ENCODE results near the gene RNF126.

RNF126 gene

DNA sequence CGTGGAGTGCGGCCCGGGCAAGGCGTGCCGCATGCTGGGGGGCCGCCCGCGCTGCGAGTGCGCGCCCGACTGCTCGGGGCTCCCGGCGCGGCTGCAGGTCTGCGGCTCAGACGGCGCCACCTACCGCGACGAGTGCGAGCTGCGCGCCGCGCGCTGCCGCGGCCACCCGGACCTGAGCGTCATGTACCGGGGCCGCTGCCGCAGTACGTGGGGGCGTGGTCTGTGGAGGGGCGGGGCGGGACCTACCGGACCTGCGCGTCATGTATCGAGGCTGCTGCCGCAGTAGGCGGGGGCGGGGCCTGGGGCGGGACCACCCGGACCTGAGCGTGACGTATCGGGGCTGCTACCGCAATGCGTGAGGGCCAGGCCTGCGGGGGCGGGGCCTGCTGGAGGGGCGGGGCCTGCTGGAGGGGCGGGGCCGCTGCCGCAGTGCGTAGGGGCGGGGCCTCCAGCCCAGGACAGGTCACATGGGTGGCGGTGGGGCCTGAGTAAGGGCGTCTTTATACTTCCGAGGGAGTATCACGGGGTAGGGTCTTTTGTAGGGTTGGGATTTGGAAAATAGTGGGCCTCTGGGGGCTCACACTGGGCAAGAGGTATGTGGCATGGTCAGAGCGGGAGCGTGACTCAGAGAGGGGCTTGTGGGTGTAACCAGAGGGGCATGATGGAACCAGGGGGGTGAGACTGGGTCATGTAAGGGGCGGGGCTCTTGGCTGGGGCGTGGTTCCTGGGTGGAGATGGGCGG lies 17.4 kb upstream of the RNF126 start:
- TF ChIP-seq, protein P1, sequence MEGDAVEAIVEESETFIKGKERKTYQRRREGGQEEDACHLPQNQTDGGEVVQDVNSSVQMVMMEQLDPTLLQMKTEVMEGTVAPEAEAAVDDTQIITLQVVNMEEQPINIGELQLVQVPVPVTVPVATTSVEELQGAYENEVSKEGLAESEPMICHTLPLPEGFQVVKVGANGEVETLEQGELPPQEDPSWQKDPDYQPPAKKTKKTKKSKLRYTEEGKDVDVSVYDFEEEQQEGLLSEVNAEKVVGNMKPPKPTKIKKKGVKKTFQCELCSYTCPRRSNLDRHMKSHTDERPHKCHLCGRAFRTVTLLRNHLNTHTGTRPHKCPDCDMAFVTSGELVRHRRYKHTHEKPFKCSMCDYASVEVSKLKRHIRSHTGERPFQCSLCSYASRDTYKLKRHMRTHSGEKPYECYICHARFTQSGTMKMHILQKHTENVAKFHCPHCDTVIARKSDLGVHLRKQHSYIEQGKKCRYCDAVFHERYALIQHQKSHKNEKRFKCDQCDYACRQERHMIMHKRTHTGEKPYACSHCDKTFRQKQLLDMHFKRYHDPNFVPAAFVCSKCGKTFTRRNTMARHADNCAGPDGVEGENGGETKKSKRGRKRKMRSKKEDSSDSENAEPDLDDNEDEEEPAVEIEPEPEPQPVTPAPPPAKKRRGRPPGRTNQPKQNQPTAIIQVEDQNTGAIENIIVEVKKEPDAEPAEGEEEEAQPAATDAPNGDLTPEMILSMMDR (IDR thresholded peaks at IDR 0.05; ENCODE audit: low read depth, low read length) = peak; percentile 28; the same call in 1 of the 2 replicates
- peak; percentile 100 for DNase-seq
- no peaks in the 10 kb centered on the region for H3K4me1 ChIP-seq

DNA sequence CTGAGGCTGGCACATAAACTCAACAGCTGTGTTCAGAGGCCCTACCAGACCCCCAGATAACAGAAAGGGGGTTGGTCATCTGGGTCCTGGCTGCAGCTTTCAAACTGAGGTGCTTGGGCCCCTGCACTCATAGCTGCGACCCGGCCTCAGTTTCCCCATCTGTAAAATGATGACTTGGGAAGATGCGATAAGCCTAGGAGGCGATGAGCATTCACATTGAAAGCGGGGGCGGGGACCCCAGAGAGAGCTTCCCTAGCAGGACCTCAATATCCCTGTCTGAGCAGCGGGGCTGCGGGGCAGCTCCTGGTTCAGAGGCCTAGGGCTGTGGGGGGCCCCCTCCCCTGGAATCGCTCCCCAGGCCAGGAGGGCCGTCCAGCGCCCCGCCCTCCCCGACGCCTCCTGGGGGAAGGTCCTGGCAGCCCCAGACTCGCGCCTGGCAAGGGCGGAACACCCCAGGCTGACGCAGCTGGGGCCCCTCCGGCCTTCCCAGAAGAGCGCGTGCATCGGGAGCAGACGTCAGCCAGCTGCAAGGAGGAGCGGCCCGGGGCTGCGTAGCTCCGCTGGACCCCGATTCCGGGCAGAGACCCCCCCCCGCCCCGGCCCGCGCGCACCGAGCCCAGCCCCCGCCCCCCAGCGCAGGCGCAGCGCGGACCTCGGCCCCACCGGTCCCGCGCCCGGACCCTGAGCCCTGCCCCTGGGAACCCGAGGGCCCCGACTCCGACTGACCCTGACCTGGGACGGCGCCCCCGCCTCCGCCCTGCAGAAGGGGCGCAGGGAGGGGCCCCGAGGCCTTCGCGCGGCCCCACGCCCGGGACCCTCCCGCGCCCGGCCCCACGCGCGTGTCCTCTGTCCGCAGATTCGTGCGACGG lies 16.6 kb upstream of the RNF126 start:
- no peaks in the 10 kb centered on the region for H3K36me3 ChIP-seq
- H3K4me3 ChIP-seq (ENCODE audit: low read depth, low read length) = peak overlapping the region; percentile 49
- no peaks in the 10 kb centered on the region; the same call in 1 of the 2 replicates for H3K9me3 ChIP-seq
- DNase-seq = peak; percentile 53
- TF ChIP-seq, protein P1 (IDR thresholded peaks at IDR 0.05; ENCODE audit: low read depth, low read length) = no peak
- peaks cover 25% of the 10 kb centered on the region for H3K27me3 ChIP-seq
- no peaks in the 10 kb centered on the region for H3K4me1 ChIP-seq

More for the DNA sequence above, 17.4 kb upstream of the RNF126 start:
- H3K4me3 ChIP-seq (ENCODE audit: low read depth, low read length) = peak overlapping the region; percentile 69
- H3K27me3 ChIP-seq = peaks cover 19% of the 10 kb centered on the region
- H3K36me3 ChIP-seq = no peaks in the 10 kb centered on the region
- H3K9me3 ChIP-seq = no peaks in the 10 kb centered on the region; the same call in 1 of the 2 replicates

DNA sequence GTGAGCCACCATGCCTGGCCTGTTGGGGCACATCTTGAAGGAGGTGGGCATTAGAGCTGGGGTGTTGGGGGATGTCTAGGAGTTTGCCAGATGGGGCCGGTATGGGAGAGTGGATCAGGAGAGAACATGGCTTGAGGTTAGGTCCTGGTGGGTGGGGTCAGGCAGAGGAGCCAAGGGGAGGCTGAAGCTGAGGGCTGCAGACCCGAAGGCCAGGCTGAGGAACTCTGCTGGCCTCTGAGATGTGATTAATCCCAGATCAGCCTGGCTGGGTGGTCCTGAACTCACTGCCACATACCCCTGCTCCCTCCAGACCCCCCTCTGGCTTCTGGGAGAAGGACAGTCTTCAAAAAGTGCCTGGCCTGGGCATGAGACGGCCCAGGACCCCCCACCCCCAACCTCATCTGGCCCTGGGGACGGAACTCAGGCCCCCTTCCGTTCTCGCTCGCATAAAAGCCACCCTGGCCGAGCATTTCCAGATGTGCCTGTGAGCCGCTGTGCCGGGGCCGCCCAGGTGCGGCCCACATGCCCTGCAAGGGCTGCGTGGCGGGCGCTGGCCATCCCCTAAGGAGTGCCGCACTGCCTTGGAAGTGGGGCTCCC lies 15.9 kb upstream of the RNF126 start:
- no peaks in the 10 kb centered on the region; the same call in 1 of the 2 replicates for H3K9me3 ChIP-seq
- TF ChIP-seq, protein P1 (IDR thresholded peaks at IDR 0.05; ENCODE audit: low read depth, low read length) = no peak

DNA sequence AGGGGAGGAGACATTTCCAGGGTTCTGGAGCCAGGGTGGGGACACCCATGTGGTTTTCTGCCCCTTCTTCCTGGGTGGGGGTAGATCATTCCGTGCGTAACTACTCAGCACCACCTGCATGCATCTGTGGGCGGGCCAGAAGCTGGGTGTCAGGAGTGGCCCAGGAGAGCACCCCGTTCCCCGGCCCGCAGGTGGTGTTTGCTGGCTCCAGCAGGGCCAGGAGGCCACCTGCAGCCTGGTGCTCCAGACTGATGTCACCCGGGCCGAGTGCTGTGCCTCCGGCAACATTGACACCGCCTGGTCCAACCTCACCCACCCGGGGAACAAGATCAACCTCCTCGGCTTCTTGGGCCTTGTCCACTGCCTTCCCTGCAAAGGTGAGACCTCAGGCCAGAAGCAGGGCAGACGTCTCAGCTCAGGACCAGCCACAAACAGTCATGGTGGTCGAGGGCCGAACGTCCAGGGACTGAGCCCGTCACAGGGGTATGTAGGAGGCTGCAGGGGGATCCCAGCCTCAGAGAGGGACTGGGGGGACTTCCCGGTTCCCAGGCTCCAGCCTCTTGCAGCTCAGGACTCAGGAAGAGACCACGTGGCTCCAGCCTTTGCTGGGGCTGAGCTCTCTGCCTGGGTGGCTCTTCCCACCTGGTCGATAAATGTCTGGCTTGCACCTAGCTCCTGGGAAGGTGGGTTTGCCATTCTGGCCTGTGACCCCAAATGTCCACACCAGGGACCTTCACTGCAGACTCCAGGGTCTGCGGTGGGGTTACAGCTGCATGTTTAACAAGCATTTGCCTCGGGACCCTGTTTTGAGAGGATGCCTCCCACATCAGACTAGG lies 14.8 kb upstream of the RNF126 start:
- Histone ChIP-seq H3K27me3 (peaks cover 25% of the 10 kb centered on the region), H3K4me3 (ENCODE audit: low read depth, low read length) (no peak overlapping the region)
- no peak for DNase-seq

More for the DNA sequence above, 15.9 kb upstream of the RNF126 start:
- Histone ChIP-seq H3K36me3 (no peaks in the 10 kb centered on the region), H3K4me1 (no peaks in the 10 kb centered on the region), H3K27me3 (peaks cover 25% of the 10 kb centered on the region), H3K4me3 (ENCODE audit: low read depth, low read length) (no peak overlapping the region)
- no peak for DNase-seq

DNA sequence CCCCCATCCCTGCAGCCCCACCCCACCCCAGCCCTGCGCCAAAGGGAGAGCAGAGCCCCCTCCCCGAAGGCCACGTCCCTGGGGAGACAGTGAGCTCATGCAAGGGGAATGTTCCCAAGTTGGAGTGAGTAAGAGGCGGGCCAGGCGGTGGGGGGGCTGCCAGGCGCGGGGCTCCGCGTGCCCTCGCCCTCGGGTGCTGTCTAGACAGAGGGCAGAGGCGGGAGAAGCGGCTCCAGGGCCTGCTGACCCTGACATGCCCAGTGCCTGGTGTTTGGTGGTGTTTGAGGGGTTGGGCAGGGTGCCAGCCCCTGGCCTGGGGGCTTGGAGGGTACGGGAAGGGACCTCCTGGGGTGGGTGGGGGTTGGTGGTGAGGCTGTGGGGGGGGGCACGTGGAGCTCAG lies 14.2 kb upstream of the RNF126 start:
- H3K9me3 ChIP-seq = no peaks in the 10 kb centered on the region; the same call in 1 of the 2 replicates
- H3K27me3 ChIP-seq = peaks cover 25% of the 10 kb centered on the region
- TF ChIP-seq, protein P1 (IDR thresholded peaks at IDR 0.05; ENCODE audit: low read depth, low read length) = no peak
- no peaks in the 10 kb centered on the region for H3K4me1 ChIP-seq
- DNase-seq = no peak
- no peaks in the 10 kb centered on the region for H3K36me3 ChIP-seq
- H3K4me3 ChIP-seq (ENCODE audit: low read depth, low read length) = no peak overlapping the region

More for the DNA sequence above, 14.8 kb upstream of the RNF126 start:
- TF ChIP-seq, protein P1 (IDR thresholded peaks at IDR 0.05; ENCODE audit: low read depth, low read length) = no peak
- no peaks in the 10 kb centered on the region for H3K4me1 ChIP-seq
- H3K36me3 ChIP-seq = no peaks in the 10 kb centered on the region
- no peaks in the 10 kb centered on the region; the same call in 1 of the 2 replicates for H3K9me3 ChIP-seq
